ENCODE results near the gene CYP1A2.
A peak's percentile ranks its signal among the peaks of the same experiment; 100 is the strongest.

The CYP1A2 gene

DNA sequence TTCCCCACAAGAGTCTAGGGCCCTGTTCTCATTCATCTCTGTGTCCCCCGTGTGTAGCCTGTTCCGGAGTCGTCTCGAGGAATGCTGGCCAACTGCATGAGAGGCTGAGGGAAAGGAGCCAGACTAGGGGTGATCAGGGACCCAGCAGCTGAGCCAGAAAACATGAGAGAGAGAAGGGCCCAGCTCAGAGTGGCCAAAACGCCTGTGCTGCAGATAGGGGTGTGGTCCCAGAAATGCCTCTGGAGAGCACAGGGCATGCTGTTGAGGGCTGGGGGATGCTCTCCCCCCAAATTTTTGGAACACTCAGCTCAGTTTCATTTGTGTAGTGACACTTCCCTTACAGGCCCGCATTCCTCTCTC is 14.1 kb downstream of the CYP1A2 start:
- Histone ChIP-seq H3K9me2 (ENCODE audit: low read depth, low read length) (no peaks in the 10 kb centered on the region), H2AFZ (ENCODE audit: low read length) (no peak overlapping the region), H3K36me3 (ENCODE audit: insufficient read depth, low read length) (no peaks in the 10 kb centered on the region; the same call in 1 of the 2 replicates), H3K27ac (ENCODE audit: low read depth, low read length, poor library complexity, severe bottlenecking) (peak overlapping the region; percentile 12), H4K20me1 (ENCODE audit: insufficient read depth, low read length) (no peaks in the 10 kb centered on the region), H3K4me2 (ENCODE audit: low read length) (no peak overlapping the region), H3F3A (ENCODE audit: insufficient read depth, low read length) (no peaks in the 10 kb centered on the region), H3K9ac (ENCODE audit: low read length) (no peak overlapping the region), H3K27me3 (ENCODE audit: insufficient read depth, low read length) (no peaks in the 10 kb centered on the region), H3K4me3 (ENCODE audit: low read depth, low read length, poor library complexity, severe bottlenecking) (no peak overlapping the region), H3K4me1 (ENCODE audit: insufficient read depth, low read length, severe bottlenecking) (peaks cover 18% of the 10 kb centered on the region), H3K9me3 (ENCODE audit: low read length) (no peaks in the 10 kb centered on the region), H3K79me2 (ENCODE audit: insufficient read depth, low read length) (no peaks in the 10 kb centered on the region)
- TF ChIP-seq, protein P1, sequence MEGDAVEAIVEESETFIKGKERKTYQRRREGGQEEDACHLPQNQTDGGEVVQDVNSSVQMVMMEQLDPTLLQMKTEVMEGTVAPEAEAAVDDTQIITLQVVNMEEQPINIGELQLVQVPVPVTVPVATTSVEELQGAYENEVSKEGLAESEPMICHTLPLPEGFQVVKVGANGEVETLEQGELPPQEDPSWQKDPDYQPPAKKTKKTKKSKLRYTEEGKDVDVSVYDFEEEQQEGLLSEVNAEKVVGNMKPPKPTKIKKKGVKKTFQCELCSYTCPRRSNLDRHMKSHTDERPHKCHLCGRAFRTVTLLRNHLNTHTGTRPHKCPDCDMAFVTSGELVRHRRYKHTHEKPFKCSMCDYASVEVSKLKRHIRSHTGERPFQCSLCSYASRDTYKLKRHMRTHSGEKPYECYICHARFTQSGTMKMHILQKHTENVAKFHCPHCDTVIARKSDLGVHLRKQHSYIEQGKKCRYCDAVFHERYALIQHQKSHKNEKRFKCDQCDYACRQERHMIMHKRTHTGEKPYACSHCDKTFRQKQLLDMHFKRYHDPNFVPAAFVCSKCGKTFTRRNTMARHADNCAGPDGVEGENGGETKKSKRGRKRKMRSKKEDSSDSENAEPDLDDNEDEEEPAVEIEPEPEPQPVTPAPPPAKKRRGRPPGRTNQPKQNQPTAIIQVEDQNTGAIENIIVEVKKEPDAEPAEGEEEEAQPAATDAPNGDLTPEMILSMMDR (IDR thresholded peaks at IDR 0.05; ENCODE audit: low read length), result no peak
- TF ChIP-seq EZH2 (IDR thresholded peaks at IDR 0.05; ENCODE audit: borderline replicate concordance, low read length), result no peak

DNA sequence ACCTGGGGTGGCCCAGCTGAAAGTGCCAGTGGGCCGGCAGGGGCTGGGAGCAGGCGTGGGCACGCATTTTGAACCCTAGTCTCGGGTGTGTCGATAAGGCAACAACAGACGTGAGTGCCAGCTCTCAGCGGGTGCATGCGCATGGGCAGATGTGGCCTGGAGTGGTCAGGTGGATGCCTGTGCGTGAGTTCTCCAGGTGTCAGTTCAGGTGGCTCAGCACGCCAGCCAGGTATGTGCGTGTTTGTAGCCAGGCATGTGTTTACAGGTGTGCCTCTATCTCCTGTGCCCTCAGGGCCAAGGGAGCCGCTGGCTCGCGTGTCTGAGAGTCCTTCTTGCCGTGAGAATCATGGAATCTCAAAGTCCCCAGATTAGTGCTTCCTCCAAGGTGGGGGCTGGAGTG is 14.8 kb downstream of the CYP1A2 start:
- no peaks in the 10 kb centered on the region for H3F3A ChIP-seq (ENCODE audit: insufficient read depth, low read length)
- no peak overlapping the region for H3K4me2 ChIP-seq (ENCODE audit: low read length)
- H4K20me1 ChIP-seq (ENCODE audit: insufficient read depth, low read length), result no peaks in the 10 kb centered on the region
- no peak overlapping the region for H2AFZ ChIP-seq (ENCODE audit: low read length)
- H3K36me3 ChIP-seq (ENCODE audit: insufficient read depth, low read length), result no peaks in the 10 kb centered on the region; the same call in 1 of the 2 replicates
- TF ChIP-seq, protein P1 (IDR thresholded peaks at IDR 0.05; ENCODE audit: low read length), result no peak
- TF ChIP-seq EZH2 (IDR thresholded peaks at IDR 0.05; ENCODE audit: borderline replicate concordance, low read length), result no peak
- no peaks in the 10 kb centered on the region for H3K79me2 ChIP-seq (ENCODE audit: insufficient read depth, low read length)
- no peak overlapping the region for H3K4me3 ChIP-seq (ENCODE audit: low read depth, low read length, poor library complexity, severe bottlenecking)
- H3K4me1 ChIP-seq (ENCODE audit: insufficient read depth, low read length, severe bottlenecking), result peaks cover 18% of the 10 kb centered on the region
- H3K27ac ChIP-seq (ENCODE audit: low read depth, low read length, poor library complexity, severe bottlenecking), result no peak overlapping the region
- no peak overlapping the region for H3K9ac ChIP-seq (ENCODE audit: low read length)
- no peaks in the 10 kb centered on the region for H3K9me3 ChIP-seq (ENCODE audit: low read length)
- H3K27me3 ChIP-seq (ENCODE audit: insufficient read depth, low read length), result no peaks in the 10 kb centered on the region
- H3K9me2 ChIP-seq (ENCODE audit: low read depth, low read length), result no peaks in the 10 kb centered on the region

DNA sequence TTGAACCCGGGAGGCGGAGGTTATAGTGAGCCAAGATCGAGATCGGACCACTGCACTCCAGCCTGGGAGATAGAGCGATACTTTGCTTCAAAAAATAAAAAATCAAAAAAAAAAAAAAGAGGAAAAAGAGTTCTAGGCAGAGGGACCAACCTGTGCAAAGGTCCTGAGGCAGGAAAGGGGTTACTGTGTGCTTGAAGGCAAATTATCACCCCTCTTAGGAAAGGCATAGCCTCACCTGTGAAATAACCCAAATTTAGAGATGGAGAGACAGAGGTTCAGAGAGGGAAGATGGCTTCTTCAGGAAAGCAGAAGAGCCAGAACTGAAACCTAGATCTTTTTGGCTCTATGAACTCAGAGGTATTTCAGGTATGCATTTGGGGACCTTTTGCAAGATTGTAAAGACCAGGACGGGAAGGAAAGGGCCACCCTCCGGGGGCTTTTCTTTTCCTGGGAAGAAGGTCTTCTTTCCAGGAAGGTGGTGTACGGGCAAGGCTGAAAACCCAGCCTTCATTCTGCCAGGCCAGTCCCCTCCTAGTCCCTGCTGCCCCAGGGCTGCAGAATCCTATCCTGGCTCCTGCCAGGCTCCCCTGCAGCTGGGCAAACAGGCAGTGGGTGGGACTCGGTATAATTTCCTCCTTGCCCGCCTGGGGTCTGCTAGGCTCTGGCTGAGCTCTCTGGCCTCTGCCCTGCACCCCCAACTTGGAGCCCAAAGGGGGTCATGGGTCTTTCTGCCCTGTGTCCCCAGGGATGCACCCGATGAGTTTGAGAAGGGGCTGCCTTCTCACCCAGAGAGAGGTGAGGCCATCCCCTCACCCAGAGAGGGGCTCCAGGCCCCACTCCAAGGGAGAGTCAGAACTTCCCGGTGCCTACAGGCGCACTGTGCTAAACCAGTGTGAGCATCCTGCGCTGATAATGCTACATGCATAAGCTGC is 18.8 kb downstream of the CYP1A2 start:
- TF ChIP-seq EZH2 (IDR thresholded peaks at IDR 0.05; ENCODE audit: borderline replicate concordance, low read length), result no peak
- TF ChIP-seq, protein P1 (IDR thresholded peaks at IDR 0.05; ENCODE audit: low read length), result no peak

More for the DNA sequence above, 18.8 kb downstream of the CYP1A2 start:
- Histone ChIP-seq H3K4me3 (ENCODE audit: low read depth, low read length, poor library complexity, severe bottlenecking) (no peak overlapping the region), H3K36me3 (ENCODE audit: insufficient read depth, low read length) (no peaks in the 10 kb centered on the region; the same call in 1 of the 2 replicates), H3K9ac (ENCODE audit: low read length) (no peak overlapping the region), H3K9me2 (ENCODE audit: low read depth, low read length) (no peaks in the 10 kb centered on the region), H3K9me3 (ENCODE audit: low read length) (no peaks in the 10 kb centered on the region), H3K4me2 (ENCODE audit: low read length) (no peak overlapping the region), H3K27ac (ENCODE audit: low read depth, low read length, poor library complexity, severe bottlenecking) (no peak overlapping the region), H3F3A (ENCODE audit: insufficient read depth, low read length) (no peaks in the 10 kb centered on the region), H3K27me3 (ENCODE audit: insufficient read depth, low read length) (no peaks in the 10 kb centered on the region), H2AFZ (ENCODE audit: low read length) (no peak overlapping the region), H3K4me1 (ENCODE audit: insufficient read depth, low read length, severe bottlenecking) (peaks cover 28% of the 10 kb centered on the region), H3K79me2 (ENCODE audit: insufficient read depth, low read length) (no peaks in the 10 kb centered on the region), H4K20me1 (ENCODE audit: insufficient read depth, low read length) (no peaks in the 10 kb centered on the region)

Measured in OCI-LY1 (cell line).